Stimulated activated CD4-positive, alpha-beta T cell treated with anti-CD3 and anti-CD28 coated beads, Interleukin-2, amount 100 ng/mL, for 4 hours (primary cell): Measurements from ENCODE around the gene TAF11.
A peak's percentile ranks its signal among the peaks of the same experiment; 100 is the strongest.
"Not testable (repeated sequence)": the region's sequence is repeated elsewhere in the genome, so short reads cannot be mapped to it uniquely, and the experiment has no call there.

Experiments
- DNase-seq: peaks from one replicate; pipeline ENCODE4 v3.0.0-alpha.2; 2020; ENCODE audit warnings: low read depth

TAF11 gene

DNA sequence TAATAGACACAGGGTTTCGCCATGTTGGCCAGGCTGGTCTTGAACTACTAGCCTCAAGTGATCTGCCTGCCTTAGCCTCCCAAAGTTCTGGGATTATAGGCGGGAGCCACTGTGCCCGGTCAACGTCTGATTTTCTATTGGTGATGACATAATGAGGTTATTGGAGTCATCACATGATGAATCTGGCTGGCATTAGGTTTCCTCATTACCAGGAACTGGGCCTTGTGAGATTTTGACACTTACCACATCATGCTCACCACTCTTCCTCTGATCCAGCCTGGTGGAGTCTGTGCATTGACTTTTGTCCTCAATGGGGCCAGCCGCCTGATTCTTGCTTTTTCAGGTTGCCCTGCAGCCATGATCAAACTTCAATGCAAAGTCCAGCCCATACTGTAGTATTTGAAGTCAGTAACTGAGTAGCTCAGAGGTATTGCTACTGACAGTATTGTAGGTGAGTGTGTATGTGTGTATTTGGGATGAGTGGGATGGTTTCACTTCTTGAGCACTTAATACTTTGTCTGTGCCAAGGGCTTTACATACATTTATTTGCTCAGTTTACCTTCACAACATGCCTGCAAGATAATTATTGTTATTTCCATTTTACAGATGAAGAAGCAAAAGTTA, 17.3 kb upstream of the TAF11 start:
- DNase-seq: no peak

DNA sequence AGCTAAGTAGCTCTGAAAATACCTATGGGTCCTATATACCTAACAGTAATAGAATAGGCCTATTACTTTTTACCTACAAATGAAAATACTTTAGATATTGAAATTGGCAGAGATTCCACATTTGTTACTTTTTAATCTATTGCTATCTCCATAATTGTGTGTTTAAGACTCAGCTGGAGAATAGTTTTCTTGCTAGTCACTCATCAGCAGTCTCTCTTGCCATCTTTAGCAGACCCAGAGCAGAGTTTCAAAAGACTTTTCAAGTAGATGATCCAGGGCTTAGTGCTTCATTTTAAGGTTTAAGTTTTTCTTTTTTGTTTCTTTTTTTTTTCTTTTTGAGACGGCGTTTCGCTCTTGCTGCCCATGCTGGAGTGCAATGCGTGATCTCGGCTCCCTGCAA, 14.1 kb upstream of the TAF11 start:
- no peak for DNase-seq

DNA sequence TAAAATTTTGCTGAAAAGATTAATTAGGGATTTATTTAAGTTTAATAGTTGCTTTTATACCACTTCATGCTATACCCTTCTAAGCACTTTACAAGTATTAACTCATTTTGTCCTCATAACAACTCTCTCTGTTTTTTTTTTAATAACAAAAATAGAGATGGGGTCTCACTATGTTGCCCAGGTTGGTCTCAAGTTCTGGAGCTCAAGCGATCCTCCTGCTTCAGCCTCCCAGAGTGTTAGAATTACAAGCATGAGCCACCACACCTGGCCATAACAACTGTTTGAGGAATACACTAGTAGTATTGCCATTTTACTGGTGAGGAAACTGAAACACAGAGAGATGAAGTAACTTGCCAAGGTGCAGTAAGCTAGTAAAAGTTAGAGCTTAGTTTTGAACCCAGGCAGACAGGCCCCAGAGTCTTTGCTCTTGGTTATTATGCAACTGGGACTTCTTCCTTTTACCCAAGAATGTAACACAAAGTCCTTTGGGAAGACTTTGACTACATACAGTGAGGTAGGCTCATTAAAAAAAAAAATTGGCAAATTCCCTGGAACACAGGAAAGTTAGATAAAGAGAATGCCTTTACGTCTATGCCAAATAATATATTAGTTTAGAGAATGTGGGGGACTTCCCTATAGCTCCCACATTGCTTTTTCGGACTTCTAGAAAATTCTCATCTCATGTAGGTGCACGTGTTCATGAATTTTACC, 12.6 kb upstream of the TAF11 start:
- DNase-seq: no peak

DNA sequence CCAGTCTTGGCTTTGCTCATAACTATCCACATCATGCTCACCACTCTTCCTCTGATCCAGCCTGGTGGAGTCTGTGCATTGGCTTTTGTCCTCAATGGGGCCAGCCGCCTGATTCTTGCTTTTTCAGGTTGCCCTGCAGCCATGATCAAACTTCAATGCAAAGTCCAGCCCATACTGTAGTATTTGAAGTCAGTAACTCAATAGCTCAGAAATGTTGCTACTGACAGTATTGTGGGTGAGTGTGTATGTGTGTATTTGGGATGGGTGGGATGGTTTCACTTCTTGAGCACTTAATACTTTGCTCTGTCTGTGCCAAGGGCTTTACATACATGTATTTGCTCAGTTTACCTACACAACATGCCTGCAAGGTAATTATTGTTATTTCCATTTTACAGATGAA, 11.9 kb upstream of the TAF11 start:
- DNase-seq: not testable (repeated sequence)

DNA sequence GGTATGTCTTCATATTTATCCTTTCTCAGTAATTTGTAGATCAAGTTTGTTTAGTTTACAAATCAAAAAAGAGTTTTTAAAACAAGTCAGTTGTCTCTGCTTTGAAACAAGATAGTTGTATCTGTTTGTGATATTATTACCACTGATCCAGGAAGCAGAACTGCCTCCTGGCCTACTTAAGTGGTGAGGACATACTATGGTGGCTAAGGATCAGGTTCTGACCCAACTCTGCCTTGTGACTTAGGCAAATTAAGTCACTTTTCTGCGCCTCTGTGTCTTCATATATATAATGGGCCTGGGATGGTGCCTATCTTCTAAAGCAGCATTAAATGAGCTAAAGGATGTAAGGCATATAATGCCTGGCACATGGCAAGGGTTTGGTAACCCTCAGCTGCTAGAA, 9.9 kb upstream of the TAF11 start:
- DNase-seq: no peak

DNA sequence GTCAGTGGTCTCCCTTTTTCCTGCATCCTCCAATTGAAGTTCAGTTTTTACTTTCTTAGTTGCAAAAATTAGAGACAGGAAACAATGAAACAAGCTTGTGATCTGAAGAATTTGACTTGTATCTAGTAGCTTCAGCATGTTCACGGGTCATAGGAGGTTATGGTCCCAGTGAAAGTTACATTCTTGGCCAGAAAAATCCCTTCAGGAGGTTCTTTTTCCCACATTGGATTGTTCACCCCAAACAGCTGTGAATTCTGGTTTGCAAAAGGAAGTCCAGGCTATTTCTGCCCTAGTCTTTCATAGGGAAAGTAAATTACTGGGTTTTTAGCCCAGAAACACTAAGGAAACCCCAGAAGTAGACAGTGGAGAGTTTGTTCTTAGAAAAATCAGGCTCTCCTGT, 9.3 kb upstream of the TAF11 start:
- DNase-seq: no peak

DNA sequence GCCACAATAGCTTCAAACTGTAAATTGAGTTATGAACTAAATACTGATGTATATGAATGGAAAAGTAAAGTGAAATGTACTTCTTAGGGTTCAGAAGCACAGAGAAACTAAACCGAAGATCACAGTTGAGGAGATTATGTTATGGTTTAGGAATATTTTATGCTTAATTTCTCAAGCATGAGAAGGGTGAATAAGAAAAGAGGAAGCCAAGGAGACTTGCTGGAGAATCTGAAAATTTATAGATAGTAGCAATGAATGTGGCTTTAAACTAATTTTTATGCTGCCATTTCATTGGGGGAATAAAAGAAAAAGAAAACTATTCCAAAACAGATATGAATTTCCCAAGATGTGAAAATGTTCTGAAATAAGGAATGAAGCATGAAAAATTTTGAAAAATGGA, 6.9 kb upstream of the TAF11 start:
- no peak for DNase-seq

DNA sequence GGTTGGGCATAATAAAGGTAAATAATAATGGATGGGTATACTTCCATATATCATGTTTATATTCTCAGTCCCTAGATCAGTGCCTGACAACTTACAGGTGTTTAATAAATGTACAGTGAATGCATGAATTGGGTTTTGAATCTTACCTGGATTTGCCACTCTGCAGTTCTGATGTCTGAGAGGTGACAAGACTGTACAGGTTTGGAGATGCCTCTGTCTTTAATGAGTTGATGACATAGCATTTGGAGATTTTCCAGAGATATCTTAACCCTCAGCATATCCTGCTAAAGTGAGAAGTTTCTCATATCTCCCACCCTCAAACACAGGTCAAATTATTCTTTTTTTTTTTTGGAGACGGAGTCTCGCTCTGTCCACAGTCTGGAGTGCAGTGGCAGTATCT, 3.5 kb upstream of the TAF11 start:
- DNase-seq: no peak

DNA sequence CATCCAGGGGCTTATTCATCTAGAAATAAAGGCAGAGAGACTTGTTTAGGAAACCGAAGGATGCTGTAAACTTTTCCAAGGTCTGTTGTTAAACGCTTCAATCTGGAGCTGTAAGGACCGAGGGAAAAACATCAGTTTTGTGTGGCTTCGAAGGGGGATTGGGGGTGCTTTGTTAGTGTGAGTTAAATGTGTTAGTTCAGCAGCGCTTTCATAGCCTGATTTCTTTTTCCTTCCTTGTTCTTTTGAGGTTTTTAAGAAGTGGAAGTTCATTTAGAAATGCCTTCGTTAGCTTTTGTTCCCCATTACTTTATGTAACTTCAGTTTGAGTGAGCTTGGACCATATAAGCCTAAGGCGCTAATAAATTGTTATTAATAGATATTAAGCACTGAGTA, 2.7 kb upstream of the TAF11 start:
- no peak for DNase-seq

DNA sequence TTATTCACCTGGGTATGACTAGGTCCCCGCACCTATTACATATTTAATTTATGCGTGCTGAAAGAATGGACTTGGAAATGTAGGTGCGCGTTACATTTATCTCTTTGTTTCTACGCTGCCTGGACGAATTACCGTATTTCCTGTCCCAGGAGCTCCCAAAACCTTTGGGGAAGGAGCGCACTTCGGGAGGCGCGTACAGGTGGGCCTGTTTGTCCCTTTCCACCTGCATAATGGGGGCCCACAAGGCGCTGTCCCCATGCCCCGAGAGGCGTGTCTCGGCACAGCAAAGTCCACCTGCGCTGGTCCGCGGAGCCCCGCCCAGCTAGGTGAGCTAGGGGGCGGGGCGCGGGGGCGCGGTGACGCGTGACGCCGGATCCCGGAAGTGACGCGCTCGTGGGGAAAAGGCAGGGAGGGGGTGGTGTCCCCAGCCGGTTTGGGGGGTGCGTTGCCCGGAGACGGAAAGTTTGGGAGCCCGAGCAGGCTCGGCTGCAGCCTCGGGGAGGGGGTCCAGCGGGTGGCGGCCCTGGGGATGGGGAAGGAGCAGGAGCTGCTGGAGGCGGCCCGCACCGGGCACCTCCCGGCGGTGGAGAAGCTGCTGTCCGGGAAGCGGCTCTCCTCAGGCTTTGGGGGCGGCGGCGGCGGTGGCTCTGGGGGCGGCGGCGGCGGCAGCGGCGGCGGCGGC, 1.2 kb upstream of the TAF11 start, which contains the start of gene ANKS1A:
TSS of gene ANKS1A (plus strand) at position 382 of the 682 bp plus-strand sequence. CDS start at position 530, 148 bp downstream.
- peak; percentile 89 for DNase-seq

DNA sequence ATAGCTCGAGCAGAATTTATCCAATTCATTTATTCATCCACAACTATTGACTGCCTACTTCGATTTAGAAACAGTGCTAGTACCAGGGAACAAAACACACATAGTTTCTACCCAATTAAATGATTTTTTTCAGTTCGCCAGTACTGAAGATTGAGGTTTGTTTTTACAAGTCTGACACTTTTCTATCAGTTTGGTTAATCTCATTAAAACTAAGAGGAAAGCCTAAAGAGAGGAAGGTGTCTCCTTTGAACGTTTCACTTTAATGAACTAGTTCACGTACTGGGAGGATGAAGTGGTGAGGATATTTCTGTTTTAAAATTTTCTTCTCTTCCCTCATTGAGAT, 643 bp upstream of the TAF11 start:
- DNase-seq: no peak

DNA sequence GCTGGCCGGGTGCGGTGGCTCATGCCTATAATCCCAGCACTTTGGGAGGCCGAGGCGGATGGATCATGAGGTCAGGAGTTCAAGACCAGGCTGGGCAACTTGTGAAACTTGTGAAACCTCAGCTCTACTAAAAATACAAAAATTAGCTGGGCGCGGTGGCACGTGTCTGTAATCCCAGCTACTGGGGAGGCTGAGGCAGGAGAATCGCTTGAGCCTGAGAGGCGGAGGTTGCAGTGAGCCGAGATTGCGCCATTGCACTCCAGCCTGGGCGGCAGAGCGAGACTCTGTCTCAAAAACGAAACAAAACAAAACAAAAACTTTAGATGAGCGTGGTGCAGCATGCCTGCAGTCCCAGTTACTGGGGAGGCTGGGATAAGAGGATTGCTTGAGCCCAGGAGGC, 2.0 kb downstream of the TAF11 start:
- not testable (repeated sequence) for DNase-seq

DNA sequence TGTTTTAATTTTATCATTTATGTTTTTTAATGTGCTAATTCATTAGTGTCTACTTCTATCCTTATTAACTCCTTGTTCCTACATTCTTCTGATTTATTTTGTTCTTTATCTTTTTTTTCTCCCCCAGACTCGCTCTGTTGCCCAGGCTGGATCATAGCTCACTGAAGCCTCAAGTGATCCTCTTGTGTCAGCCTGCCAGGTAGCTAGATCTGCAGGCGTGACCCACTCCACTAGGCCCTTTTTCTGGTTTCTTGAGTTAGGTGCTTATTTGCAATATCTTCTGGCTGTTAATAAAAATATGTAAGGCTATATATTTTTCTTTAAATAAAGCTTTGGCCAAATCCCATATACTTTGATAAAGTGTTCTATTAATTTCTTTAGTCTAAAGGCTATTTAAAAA, 2.8 kb downstream of the TAF11 start:
- DNase-seq: no peak

DNA sequence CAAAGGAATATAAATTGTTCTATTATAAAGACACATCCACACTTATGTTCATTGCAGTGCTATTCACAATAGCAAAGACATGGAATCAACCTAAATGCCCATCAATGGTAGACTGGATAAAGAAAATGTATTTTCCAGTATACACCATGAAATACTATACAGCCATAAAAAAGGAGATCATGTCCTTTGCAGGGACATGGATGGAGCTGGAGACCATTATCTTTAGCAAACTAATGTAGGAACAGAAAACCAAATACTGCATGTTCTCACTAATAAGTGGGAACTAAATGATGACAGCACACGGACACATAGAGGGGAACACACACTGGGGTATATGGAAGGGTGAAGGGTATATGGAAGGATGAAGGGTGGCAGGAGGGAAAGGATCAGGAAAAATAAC, 3.8 kb downstream of the TAF11 start:
- DNase-seq: not testable (repeated sequence)

DNA sequence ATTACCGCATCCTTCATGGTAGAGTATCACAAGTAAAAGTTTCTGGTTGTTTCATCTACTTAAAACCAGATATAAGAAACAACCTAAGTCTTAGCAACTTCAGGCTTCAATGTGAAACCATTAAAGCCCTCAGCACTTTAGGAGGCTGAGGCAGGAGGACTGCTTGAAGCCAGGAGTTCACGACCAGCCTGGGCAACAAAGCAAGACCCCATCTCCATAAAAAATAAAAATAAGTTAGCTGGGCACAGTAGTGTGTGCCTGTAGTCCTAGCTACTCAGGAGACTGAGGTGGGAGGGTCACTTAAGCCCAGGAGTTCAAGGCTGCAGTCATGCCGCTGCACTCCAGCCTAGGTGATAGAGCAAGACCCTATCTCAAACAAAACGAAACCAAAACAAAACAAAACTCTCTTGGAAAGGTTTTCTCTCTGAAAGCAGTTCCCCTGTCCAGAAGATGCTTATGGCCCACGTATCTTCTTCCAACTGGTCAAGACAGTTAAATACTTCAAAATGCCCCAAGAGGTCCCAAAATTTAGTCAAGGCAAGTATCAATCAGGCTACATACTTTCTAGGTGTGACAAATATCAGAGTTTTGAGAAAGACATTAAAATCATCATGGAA, 9.9 kb downstream of the TAF11 start:
- no peak for DNase-seq

DNA sequence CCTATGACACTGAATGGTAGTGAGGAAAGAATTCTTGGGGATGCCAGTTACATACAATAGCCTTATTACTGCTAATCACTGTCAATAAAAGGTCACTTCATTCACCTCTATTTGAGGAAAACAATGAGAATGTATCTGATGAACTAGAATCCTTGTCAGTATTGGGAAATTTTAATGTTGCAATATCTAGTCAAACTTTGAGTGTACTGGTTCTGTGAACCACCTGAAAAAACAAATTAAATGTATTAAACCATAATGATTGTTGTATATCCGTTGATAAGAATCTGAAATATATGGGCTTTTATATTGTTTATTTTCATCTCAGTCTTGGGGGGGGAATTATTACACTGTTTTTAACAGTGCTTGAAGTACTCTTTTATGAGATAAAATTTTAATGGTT, 10.6 kb downstream of the TAF11 start:
- no peak for DNase-seq

DNA sequence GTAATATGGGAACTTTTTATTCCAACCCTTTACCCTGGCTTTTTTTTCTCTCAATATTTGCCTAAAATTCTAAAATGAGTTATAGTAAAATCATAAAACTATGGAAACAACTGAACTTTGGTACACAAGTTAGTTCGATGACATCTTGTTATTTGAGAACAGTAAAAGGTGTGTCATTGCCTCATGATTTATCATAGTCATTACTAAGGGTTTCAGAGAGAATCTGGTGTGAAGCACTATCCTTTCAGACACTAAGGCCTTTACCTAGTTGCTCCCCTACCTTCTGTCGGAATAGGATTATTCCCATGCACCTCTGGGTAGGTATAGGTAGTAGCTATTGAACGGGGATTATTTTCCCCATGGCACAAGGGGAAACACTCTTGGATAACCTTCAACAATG, 11.4 kb downstream of the TAF11 start:
- no peak for DNase-seq

DNA sequence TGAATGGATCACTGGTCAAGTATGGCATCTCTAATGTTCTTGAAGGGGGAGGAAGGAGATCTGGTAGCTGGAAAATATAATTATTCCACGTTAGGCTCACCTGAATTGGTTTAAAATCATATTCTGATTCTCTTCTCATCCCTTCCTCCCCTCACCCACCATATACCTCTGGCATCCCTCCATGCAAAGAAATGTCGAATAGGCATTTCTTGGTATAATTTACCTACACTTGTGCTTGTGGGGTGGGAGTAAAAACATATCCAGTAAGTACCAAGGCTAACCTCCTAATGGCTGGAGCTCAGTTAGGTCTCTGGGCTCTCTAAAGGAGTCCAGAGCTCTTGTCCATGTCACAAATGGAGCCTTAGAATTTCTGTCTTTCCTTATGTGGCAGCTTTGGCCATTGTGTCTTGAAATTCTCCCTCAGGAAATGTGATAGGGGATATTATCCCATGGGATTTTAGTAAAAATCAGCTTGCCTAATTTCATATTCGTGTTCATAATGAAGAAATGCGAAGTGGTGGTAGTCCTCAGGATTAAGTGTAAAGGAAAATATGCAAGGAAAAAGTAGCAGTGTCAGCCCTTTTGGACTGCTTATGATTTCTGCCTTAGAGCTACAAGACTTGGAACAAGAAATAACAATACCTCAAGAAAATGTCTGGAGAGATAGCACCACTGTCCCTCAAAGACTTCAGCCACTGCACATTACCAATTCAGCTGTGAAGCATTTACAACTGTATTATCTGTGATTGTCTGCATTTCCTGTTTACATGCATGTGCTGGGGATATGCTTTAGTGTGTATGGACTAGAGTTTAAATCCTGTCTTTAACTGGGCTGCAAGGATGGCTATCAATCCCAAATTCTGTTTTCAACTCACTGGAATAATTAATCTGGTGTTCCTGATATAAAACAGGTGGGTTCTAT, 12.3 kb downstream of the TAF11 start:
- DNase-seq: no peak

DNA sequence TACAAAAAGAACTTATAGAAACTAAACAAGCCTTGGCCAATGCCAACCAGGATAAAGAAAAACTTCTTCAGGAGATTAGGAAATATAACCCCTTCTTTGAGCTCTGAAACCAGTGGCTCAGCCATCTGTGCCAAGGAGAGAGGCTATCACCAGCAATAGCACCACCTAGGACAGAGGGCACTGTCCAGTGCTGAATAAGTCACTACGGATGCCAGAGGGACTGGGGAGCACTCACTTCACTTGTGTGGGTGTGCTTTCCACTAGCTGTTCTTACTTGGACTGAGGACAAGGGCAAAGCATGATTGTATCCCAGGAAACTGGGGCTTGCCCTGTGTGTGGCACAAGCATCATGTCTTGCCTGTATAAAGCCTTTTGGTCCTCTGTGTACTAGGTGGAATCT, 15.5 kb downstream of the TAF11 start:
- no peak for DNase-seq

DNA sequence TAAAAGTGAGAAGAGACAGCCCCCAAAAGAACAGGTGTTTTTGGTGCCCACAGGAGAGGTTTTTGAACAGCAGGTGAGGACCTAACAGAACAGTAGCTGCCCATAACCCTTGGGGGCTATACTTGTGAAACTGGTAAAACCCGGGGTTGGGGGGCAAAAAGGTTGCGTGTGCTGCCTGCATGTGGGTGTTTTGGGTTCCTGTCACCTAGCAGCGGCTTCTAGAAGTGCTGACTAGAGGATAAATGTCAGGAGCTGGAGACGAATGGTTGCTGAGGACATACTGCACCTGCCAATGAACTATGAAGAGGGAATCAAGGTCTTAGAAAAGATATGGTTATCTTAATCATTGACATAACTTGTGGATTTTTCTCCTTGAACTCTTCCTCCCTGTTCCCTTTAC, 16.0 kb downstream of the TAF11 start:
- no peak for DNase-seq

DNA sequence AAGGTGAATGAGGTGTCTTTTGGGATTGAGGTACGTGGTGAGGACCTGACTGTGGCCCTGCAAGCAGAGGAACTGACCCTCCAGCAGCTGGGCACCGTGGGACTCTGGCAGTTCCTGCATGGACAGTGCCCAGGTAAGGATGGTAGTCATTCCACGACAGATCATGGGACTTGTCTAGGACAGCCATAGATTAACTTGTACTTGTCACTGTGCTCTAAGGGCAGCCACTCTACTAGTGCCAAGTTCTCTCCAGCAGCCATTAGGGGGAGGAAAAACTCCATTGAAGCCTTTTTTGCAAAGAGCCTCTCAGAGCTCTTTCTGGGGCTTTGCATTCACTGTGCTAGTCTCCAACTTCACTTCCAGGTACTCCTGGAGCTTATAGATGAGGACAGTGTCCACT, 20.4 kb downstream of the TAF11 start:
- no peak for DNase-seq

DNA sequence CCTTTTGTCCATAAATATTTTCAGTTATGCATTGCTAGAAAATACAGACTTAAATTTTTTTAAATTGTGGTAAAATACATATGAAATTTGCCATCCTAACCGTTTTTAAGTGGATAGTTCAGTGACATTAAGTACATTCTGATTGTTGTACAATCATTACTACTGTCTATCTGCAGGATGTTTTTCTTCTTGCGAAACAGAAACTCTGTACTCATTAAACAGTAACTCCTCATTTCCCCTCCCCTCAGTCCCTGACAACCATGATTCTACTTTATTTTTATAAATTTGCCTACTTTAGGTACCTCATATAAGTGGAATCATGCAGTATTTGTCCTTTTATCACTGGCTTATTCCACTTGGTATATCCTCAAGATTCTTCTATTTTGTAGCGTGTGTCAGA, 21.3 kb downstream of the TAF11 start:
- DNase-seq: no peak
